EH (cell line): ENCODE measurements around the gene PIM2.

Source experiments
- DNase-seq: peaks from one replicate; pipeline ENCODE4 v3.0.0-alpha.2; 2015; ENCODE audit warnings: low read depth

Gene PIM2

GRCh38 chrX:48864210-48864609 is 54.6 kb downstream of the PIM2 start:
- DNase-seq: peak; percentile 49
